Thyroid gland (tissue), 4 donors: Measurements from ENCODE around the gene FIBCD1. TPM values are rescaled to one million over a fixed set of nuclear protein-coding genes. Genes with fewer than 3 reads are reported as not detected.
"Not testable (repeated sequence)": the region's sequence is repeated elsewhere in the genome, so short reads cannot be mapped to it uniquely, and the experiment has no call there.

Experiments
- DNase-seq, 2 donors: peaks; one replicate each; pipeline ENCODE4 v3.0.0-alpha.2; 2019
- H3K27ac ChIP-seq, 3 donors: fragments of 200-600 bp; sonication (generic); 1 replicate in 2 of 3; 2 replicates in 1 of 3; pipeline ENCODE4 v1.5.1; 2016 to 2019; ENCODE audit warnings: mild to moderate bottlenecking in 1 of 3, moderate library complexity in 1 of 3
- H3K27me3 ChIP-seq: fragments of 200-600 bp; sonication (generic); one replicate; pipeline ENCODE4 v1.5.1; 2019
- H3K36me3 ChIP-seq, 2 donors: fragments of 200-600 bp; sonication (generic); one replicate each; pipeline ENCODE4 v1.5.1; 2016 to 2019
- H3K4me1 ChIP-seq, 2 donors: fragments of 200-600 bp; sonication (generic); one replicate each; pipeline ENCODE4 v1.5.1; 2017 to 2019
- H3K4me3 ChIP-seq, 3 donors: fragments of 200-600 bp; sonication (generic); replicated peaks in 1 of 3; 1 replicate in 2 of 3; 2 replicates in 1 of 3; pipeline ENCODE4 v1.5.1; 2016; ENCODE audit warnings: mild to moderate bottlenecking in 1 of 3
- H3K9me3 ChIP-seq: fragments of 200-600 bp; sonication (generic); one replicate; pipeline ENCODE4 v1.5.1; 2017
- POLR2A ChIP-seq, 2 donors: fragments of 450-650 bp; IDR thresholded peaks; one replicate each; pipeline ENCODE4 v1.6.1; 2017; ENCODE audit warnings: antibody characterized with exemption in 2 of 2, mild to moderate bottlenecking in 2 of 2, moderate library complexity in 1 of 2
- WGBS, 2 donors: methylation state at CpG; one replicate each; pipeline ENCODE4 v1.1.5; 2017; 5-methylcytosine and 5-hydroxymethylcytosine counted together
- intact Hi-C: fragments of 100-400 bp; cut with DNase I; formaldehyde crosslinking; loops from one replicate; pipeline ENCODE4 v1.15.1; 2023
- total RNA-seq, 4 donors: library from RNA; depleted of rRNA; stranded (reverse); fragments of >200 nt; gene quantifications; one replicate each; pipeline ENCODE4 v1.2.3, GENCODE V29; 2016
- TF ChIP-seq, protein P1 (sequence below), 6 experiments: fragments of 200-600 bp in 3 of 6; fragments of 450-650 bp in 3 of 6; sonication (generic) in 3 of 6; IDR thresholded peaks; one replicate each; pipeline ENCODE4 v1.5.1; 2016 to 2019; ENCODE audit warnings: antibody characterized with exemption in 6 of 6, mild to moderate bottlenecking in 2 of 6, inconsistent platforms in 1 of 6, moderate library complexity in 1 of 6

The FIBCD1 gene
- total RNA-seq, 4 donors from 2014 or later = 0.11 to 0.13 TPM; not detected in 2

- no peak overlapping the region for H3K4me3 ChIP-seq
- TF ChIP-seq, protein P1, sequence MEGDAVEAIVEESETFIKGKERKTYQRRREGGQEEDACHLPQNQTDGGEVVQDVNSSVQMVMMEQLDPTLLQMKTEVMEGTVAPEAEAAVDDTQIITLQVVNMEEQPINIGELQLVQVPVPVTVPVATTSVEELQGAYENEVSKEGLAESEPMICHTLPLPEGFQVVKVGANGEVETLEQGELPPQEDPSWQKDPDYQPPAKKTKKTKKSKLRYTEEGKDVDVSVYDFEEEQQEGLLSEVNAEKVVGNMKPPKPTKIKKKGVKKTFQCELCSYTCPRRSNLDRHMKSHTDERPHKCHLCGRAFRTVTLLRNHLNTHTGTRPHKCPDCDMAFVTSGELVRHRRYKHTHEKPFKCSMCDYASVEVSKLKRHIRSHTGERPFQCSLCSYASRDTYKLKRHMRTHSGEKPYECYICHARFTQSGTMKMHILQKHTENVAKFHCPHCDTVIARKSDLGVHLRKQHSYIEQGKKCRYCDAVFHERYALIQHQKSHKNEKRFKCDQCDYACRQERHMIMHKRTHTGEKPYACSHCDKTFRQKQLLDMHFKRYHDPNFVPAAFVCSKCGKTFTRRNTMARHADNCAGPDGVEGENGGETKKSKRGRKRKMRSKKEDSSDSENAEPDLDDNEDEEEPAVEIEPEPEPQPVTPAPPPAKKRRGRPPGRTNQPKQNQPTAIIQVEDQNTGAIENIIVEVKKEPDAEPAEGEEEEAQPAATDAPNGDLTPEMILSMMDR (IDR thresholded peaks at IDR 0.05) = no peak
- no peak for TF ChIP-seq POLR2A (IDR thresholded peaks at IDR 0.05)
- H3K9me3 ChIP-seq = no peaks in the 10 kb centered on the region
- no peaks in the 10 kb centered on the region for H3K27me3 ChIP-seq
- H3K4me1 ChIP-seq = no peaks in the 10 kb centered on the region
- H3K27ac ChIP-seq = no peak overlapping the region
- H3K36me3 ChIP-seq = no peaks in the 10 kb centered on the region
- WGBS, 2 donors = 84 to 91% methylated on average over 9 to 10 of the region's 11 CpGs
- DNase-seq = no peak
- intact Hi-C loops = no loop called here
Observed at GRCh38 chr9:130957451-130958203, 18.6 kb upstream of the FIBCD1 start.

DNA sequence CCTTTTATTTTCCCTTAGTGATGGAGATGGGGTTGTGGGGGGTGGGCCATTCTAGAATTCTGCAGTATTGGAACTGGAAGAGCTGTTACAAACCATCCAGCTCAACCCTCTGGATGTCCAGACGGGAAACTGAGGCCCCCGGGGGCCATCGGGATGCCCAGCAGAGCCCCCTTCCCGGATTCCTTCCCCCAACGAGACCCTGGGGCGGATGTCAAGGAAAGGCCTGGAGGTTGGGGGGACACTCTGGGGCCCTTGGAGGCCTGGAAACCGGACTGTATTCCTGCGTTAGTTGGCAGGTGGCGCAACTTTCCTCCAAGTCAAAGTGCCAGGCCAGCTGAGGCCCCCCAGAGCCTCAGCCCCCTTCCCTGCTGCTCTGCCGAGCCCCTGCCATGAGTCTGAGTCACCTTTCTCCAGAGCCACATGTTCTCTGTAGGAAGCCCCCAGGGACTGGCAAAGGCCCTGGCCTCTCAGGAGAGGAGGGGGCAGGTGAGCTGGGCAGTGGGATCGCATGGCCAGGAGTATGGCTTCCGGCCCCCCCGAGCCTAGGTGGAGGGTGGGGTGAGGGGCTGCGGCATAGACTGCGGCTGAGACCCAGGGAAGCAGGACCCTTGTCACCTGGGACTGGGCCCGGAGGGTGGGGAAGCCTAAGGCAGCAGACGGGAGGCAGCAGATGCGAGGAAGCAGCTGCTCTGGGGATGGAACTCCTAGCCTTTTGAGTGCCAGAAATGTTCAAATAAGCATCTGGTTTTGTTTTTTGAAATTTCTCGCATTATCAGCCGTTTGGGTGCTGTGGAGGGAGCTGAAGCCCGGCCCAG, 17.8 kb upstream of the FIBCD1 start:
- intact Hi-C loops = no loop called here
- Histone ChIP-seq H3K4me1 (no peaks in the 10 kb centered on the region), H3K27me3 (no peaks in the 10 kb centered on the region), H3K36me3 (no peaks in the 10 kb centered on the region), H3K9me3 (no peaks in the 10 kb centered on the region), H3K4me3 (no peak overlapping the region), H3K27ac (no peak overlapping the region)
- DNase-seq = no peak
- no peak for TF ChIP-seq POLR2A (IDR thresholded peaks at IDR 0.05)
- TF ChIP-seq, protein P1 (IDR thresholded peaks at IDR 0.05) = no peak
- 68 to 71% methylated on average over 12 to 19 of the region's 21 CpGs for WGBS, 2 donors

GRCh38 chr9:130955947-130956621, 17.0 kb upstream of the FIBCD1 start:
- intact Hi-C loops = no loop called here
- H3K4me3 ChIP-seq = no peak overlapping the region
- TF ChIP-seq, protein P1 (IDR thresholded peaks at IDR 0.05) = no peak
- no peak for TF ChIP-seq POLR2A (IDR thresholded peaks at IDR 0.05)
- WGBS, 2 donors = 51 to 61% methylated on average over 13 to 14 of the region's 18 CpGs
- H3K4me1 ChIP-seq = no peaks in the 10 kb centered on the region
- no peaks in the 10 kb centered on the region for H3K9me3 ChIP-seq
- no peaks in the 10 kb centered on the region for H3K27me3 ChIP-seq
- H3K36me3 ChIP-seq = no peaks in the 10 kb centered on the region
- no peak overlapping the region for H3K27ac ChIP-seq
- no peak for DNase-seq

GRCh38 chr9:130954925-130955324, 15.9 kb upstream of the FIBCD1 start:
- H3K4me3 ChIP-seq, H3K9me3 ChIP-seq, H3K36me3 ChIP-seq, H3K27ac ChIP-seq, DNase-seq, intact Hi-C loops, H3K4me1 ChIP-seq, H3K27me3 ChIP-seq: not testable (repeated sequence)
- WGBS, 2 donors = 93 to 97% methylated on average over 2 of the region's 2 CpGs

- WGBS, 2 donors = 85 to 87% methylated on average over 1 of the region's 1 CpG
- no peak overlapping the region for H3K4me3 ChIP-seq
- H3K36me3 ChIP-seq = no peaks in the 10 kb centered on the region
- no peaks in the 10 kb centered on the region for H3K4me1 ChIP-seq
- intact Hi-C loops = no loop called here
- H3K27ac ChIP-seq = no peak overlapping the region
- no peaks in the 10 kb centered on the region for H3K27me3 ChIP-seq
- TF ChIP-seq, protein P1 (IDR thresholded peaks at IDR 0.05) = no peak
- no peak for TF ChIP-seq POLR2A (IDR thresholded peaks at IDR 0.05)
- no peaks in the 10 kb centered on the region for H3K9me3 ChIP-seq
- DNase-seq = no peak
Observed at GRCh38 chr9:130954317-130954716, 15.3 kb upstream of the FIBCD1 start.
